D721Med (cell line): Measurements from ENCODE around the gene SH2D3C.

Source experiments
- DNase-seq: peaks from one replicate; pipeline ENCODE4 v3.0.0; 2011; ENCODE audit warnings: low spot score; ENCODE audit not compliant: insufficient read length
- FAIRE-seq: peaks from 2 replicates; lab custom pipeline; 2011; peaks lifted over from hg19 to GRCh38; lab: Jason Lieb, UNC
- CTCF ChIP-seq: IDR thresholded peaks from 2 replicates; pipeline ENCODE4 v1.5.1; 2012; ENCODE audit warnings: mild to moderate bottlenecking, control low read depth; ENCODE audit not compliant: insufficient read depth; ENCODE audit errors: missing control alignments

Gene SH2D3C

GRCh38 chr9:127780126-127780885, 1.8 kb upstream of the SH2D3C start:
- TF ChIP-seq CTCF: no peak
- FAIRE-seq (no peak), DNase-seq (no peak)

DNA sequence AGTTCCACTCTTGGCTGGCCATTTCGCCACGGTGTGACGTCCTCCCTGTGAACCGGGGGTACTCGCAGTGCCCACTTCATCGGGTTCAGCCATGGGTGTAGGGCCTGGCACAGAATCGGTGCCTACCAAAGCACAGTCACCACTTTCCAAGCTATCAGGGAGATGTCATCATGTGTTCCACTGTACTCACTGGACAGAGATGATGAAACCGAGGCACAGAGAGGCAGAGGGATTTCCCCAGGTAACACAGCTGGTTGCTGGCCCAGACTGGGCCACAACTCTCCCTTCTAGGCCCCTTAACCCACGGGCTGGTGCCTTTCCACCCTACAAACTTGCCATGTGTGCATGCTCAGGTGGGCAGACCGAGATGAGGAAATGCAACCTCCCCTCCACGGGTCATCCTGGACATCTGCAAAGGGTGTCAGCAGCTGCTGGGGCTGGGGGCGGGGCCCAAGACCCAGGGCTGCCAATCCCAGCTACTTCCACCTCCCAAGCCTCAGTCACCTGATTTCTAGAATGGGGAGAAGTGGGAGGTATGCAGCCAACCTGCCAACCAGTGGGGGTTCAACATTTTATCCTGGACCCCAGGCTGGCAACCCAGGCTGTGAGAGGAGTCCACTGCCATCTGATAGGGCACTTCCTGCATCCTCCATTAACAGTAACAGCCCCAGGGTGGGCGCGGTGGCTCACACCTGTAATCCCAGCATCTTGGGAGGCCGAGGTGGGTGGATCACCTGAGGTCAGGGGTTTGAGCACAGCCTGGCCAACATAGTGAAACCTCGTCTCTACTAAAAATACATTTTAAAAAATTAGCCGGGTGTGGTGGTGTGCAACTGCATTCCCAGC, 893 bp upstream of the SH2D3C start:
- no peak for DNase-seq
- no peak for TF ChIP-seq CTCF
- no peak for FAIRE-seq

- no peak for TF ChIP-seq CTCF
- DNase-seq (no peak), FAIRE-seq (no peak)
These were observed 992 bp downstream of the SH2D3C start for GRCh38 chr9:127777368-127777980.

DNA sequence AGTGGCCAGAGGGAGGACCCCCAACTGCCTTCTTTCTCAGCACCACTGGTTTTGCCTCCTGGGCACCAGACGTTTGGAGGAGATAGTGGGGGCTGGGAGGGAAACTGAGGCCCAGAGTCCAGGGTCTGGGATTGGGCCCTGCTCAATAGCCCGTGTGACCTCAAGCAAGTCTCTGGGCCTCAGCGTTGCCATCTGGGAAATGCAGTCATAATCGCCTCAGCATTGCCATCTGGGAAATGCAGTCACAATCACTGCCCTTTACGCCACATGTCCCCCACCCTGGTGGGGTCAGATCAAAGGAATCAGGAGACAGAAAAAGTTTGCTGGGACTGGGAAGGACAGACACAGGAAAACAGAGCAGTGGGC, 1.6 kb downstream of the SH2D3C start:
- TF ChIP-seq CTCF: no peak
- no peak for FAIRE-seq
- no peak for DNase-seq

DNA sequence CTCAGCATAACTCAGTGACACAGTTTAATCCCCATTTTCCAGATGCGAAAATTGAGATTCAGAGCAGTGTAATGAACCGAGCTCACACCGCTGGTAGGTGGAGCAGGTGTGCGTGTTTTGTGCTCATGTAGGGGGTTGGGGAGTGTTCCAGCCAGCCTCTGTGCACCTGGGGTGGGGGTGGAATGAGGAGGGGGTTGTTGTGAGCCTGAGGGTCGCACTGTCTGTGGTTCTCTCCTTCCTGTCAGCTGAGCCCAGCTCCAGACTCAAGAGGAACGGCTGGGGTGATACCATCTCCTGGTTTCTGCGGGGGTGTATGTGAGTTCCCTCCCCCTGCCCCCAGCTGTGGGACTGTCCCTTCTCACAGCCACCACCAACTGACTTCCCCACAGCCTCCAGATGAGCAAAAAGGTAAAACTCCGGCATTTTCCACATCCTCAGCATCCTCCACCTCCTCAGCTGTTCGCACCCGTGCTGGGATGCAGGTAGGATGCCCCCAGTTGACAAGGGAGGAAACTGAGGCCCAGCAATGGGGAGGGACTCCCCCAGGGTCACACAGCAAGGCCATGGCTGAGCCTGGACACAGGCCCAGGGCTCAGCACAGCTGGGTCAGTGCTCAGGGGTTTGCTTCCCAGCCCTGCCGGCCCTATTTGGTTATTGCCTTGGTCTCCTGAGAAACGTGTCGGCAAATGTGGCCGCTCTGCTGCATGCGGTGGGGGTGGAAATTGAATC, 2.1 kb downstream of the SH2D3C start:
- DNase-seq: no peak
- TF ChIP-seq CTCF: no peak

GRCh38 chr9:127773981-127774380, 4.5 kb downstream of the SH2D3C start:
- DNase-seq (no peak), FAIRE-seq (no peak)
- no peak for TF ChIP-seq CTCF

More for the DNA sequence above, 2.1 kb downstream of the SH2D3C start:
- FAIRE-seq: no peak
